Left lung (tissue), 10 donors: ENCODE measurements around the gene POMGNT2. TPM values are rescaled to one million over a fixed set of nuclear protein-coding genes. Genes with fewer than 3 reads are reported as not detected.

Source experiments
- ATAC-seq: fragments of 200-7000 bp; cut with Tn5 transposase; one replicate; pipeline ENCODE4 v1.9.1; 2020; ENCODE audit warnings: moderate library complexity
- DNase-seq, 4 donors: peaks; one replicate each; pipeline ENCODE4 v3.0.0-alpha.2; 2013 to 2020
- H3K27ac ChIP-seq, 2 donors: fragments of 200-600 bp; sonication (generic) in 1 of 2; one replicate each; pipeline versions ENCODE4 v1.5.0 to v1.8.0; 2020 to 2021
- H3K27me3 ChIP-seq, 2 donors: fragments of 200-600 bp; sonication (generic) in 1 of 2; one replicate each; pipeline versions ENCODE4 v1.5.0 to v1.8.0; 2020 to 2021
- H3K36me3 ChIP-seq, 2 donors: fragments of 200-600 bp; sonication (generic) in 1 of 2; one replicate each; pipeline versions ENCODE4 v1.5.0 to v1.8.0; 2020 to 2021
- H3K4me1 ChIP-seq, 2 donors: fragments of 200-600 bp; one replicate each; pipeline ENCODE4 v1.8.0; 2021
- H3K4me3 ChIP-seq, 2 donors: fragments of 200-600 bp; sonication (generic) in 1 of 2; one replicate each; pipeline versions ENCODE4 v1.5.0 to v1.8.0; 2020 to 2021; ENCODE audit warnings: mild to moderate bottlenecking in 1 of 2
- H3K9me3 ChIP-seq, 2 donors: fragments of 200-600 bp; sonication (generic) in 1 of 2; one replicate each; pipeline versions ENCODE4 v1.5.0 to v1.8.0; 2020 to 2021
- intact Hi-C, 2 donors: fragments of 100-400 bp; cut with DNase I; formaldehyde crosslinking; loops; one replicate each; pipeline versions ENCODE4 v1.11.2 to v1.14.2; 2022
- polyA plus RNA-seq, 6 donors: library from polyadenylated mRNA; unstranded; fragments of 120-200 nt; gene quantifications; one replicate each; pipeline ENCODE4 v1.2.1, GENCODE V29; 2013; ENCODE audit not compliant: insufficient read length in 6 of 6
- total RNA-seq, 2 donors: library from RNA; stranded (reverse); fragmentation: NEBNext Ultra II Directional; extraction: Animal tissue kit (Norgen Biotek cat#: 25700); gene quantifications; one replicate each; pipeline ENCODE4 v1.2.1, GENCODE V29; 2021
- TF ChIP-seq, protein P1 (sequence below), 2 donors: fragments of 200-600 bp; sonication (generic) in 1 of 2; IDR thresholded peaks; one replicate each; pipeline versions ENCODE4 v1.5.0 to v1.8.0; 2021; ENCODE audit warnings: antibody characterized with exemption in 2 of 2
- donor health status: DM: no; HTN: yes; CAD: no.
- donor health status: DM: no; HTN: no; CAD: no.

The POMGNT2 gene
- total and polyA plus RNA-seq, 8 donors, result 14.6 to 18.6 (median 16.1) TPM

- intact Hi-C loops, result no loop called here
- TF ChIP-seq, protein P1, sequence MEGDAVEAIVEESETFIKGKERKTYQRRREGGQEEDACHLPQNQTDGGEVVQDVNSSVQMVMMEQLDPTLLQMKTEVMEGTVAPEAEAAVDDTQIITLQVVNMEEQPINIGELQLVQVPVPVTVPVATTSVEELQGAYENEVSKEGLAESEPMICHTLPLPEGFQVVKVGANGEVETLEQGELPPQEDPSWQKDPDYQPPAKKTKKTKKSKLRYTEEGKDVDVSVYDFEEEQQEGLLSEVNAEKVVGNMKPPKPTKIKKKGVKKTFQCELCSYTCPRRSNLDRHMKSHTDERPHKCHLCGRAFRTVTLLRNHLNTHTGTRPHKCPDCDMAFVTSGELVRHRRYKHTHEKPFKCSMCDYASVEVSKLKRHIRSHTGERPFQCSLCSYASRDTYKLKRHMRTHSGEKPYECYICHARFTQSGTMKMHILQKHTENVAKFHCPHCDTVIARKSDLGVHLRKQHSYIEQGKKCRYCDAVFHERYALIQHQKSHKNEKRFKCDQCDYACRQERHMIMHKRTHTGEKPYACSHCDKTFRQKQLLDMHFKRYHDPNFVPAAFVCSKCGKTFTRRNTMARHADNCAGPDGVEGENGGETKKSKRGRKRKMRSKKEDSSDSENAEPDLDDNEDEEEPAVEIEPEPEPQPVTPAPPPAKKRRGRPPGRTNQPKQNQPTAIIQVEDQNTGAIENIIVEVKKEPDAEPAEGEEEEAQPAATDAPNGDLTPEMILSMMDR (IDR thresholded peaks at IDR 0.05), result no peak
- ATAC-seq (no peak), DNase-seq (no peak)
- H3K4me3 ChIP-seq, result no peak overlapping the region
- no peaks in the 10 kb centered on the region for H3K36me3 ChIP-seq
- no peaks in the 10 kb centered on the region for H3K4me1 ChIP-seq
- H3K9me3 ChIP-seq, result no peaks in the 10 kb centered on the region
- no peak overlapping the region for H3K27ac ChIP-seq
- H3K27me3 ChIP-seq, result no peaks in the 10 kb centered on the region
Observed at GRCh38 chr3:43032646-43033628, 72.9 kb downstream of the POMGNT2 start.

DNA sequence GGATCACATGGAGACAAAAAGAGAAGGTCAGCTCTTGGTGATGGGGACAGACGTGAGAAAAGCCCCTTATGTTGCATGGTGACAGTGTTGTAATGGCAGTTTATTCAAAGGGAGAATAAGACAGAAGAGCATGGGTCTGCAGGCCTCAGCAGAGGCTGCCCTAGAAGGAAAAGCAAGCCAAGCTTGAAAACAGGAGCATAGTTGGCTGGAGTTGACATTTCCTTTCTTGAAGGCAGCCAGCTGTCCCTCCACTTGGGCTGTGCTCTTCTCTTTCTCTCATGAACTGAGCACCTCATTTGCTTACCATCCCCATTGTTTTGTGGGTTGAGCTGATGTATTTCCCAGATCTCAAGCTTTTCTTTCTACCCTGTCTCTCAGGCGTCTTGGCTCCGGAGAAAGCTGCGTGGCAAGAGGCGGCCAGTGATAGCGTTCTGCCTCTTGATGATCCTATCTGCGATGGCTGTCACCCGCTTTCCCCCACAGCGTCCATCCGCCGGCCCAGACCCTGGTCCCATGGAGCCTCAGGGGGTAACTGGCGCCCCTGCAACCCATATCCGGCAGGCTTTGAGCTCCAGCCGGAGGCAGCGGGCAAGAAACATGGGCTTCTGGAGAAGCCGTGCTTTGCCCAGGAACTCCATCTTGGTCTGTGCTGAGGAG, 73.9 kb downstream of the POMGNT2 start:
- no peaks in the 10 kb centered on the region for H3K36me3 ChIP-seq
- no peak overlapping the region for H3K4me3 ChIP-seq
- H3K4me1 ChIP-seq, result no peaks in the 10 kb centered on the region
- H3K9me3 ChIP-seq, result no peaks in the 10 kb centered on the region
- intact Hi-C loops, result no loop called here
- no peak overlapping the region for H3K27ac ChIP-seq
- no peak for ATAC-seq
- no peaks in the 10 kb centered on the region for H3K27me3 ChIP-seq
- TF ChIP-seq, protein P1 (IDR thresholded peaks at IDR 0.05), result no peak
- DNase-seq, result peak in 2 of 4 donors; percentile 23 to 44

- H3K27ac ChIP-seq, result no peak overlapping the region
- intact Hi-C loops, result no loop called here
- H3K9me3 ChIP-seq, result no peaks in the 10 kb centered on the region
- H3K36me3 ChIP-seq, result no peaks in the 10 kb centered on the region
- DNase-seq, result no peak
- TF ChIP-seq, protein P1 (IDR thresholded peaks at IDR 0.05), result no peak
- ATAC-seq, result peak; percentile 30
- H3K27me3 ChIP-seq, result no peaks in the 10 kb centered on the region
- H3K4me3 ChIP-seq, result no peak overlapping the region
- no peaks in the 10 kb centered on the region for H3K4me1 ChIP-seq
Observed at GRCh38 chr3:43031485-43031884, 74.4 kb downstream of the POMGNT2 start.

DNA sequence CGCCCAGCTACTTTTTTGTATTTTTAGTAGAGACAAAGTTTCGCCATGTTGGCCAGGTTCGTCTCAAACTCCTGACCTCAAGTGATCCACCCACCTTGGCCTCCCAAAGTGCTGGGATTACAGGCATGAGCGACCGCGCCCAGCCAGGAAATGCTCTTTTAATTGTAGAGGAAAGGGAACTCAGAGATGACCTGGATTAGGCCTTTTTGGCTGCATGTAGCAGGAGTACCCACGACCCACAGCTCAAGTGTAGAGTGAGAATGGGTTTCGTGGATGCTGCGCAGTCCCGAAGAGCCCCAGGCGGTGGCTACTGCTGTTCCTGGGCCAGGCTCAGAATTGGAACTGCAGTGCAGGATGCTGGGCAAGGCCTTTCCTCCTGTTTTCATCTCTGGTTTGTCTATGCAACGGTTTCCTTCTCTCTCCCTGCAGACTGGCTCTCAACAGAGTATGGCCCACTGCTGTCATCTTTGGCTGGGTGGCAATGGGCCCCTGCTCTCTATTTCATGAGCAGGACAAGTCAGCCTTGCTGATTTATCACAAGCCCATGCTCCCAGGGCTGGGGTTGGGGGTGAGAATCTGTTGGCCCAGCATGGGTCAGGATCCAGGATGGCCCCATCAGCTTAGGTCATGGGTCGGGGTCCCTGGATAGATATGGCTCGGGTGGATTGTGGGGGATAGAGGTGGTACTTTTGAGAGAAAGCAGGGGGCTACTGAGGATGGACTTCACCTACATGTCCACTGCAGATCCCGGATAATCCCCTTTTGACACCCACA, 75.5 kb downstream of the POMGNT2 start:
- Histone ChIP-seq H3K9me3 (no peaks in the 10 kb centered on the region), H3K27ac (no peak overlapping the region), H3K36me3 (no peaks in the 10 kb centered on the region), H3K27me3 (no peaks in the 10 kb centered on the region), H3K4me1 (no peaks in the 10 kb centered on the region), H3K4me3 (no peak overlapping the region)
- no peak for ATAC-seq
- TF ChIP-seq, protein P1 (IDR thresholded peaks at IDR 0.05), result no peak
- intact Hi-C loops, result no loop called here
- no peak for DNase-seq

Other genes with a start within 250 kb of the POMGNT2 start
- not detected for gene CYP8B1, start 230.2 kb downstream of the POMGNT2 start, total RNA-seq
- under 1 TPM; 0.14 to 0.46 (median 0.24) TPM for gene CYP8B1, start 230.2 kb downstream of the POMGNT2 start, polyA plus RNA-seq
- 1 to 10 TPM; 6.7 to 7.1 TPM for gene ZNF662, start 199.9 kb downstream of the POMGNT2 start, total RNA-seq
- 10 to 100 TPM; 47.0 to 58.6 (median 50.0) TPM for gene ZNF662, start 199.9 kb downstream of the POMGNT2 start, polyA plus RNA-seq
- 10 to 100 TPM; 11.3 to 12.3 TPM for gene GASK1A, start 126.8 kb downstream of the POMGNT2 start, total RNA-seq
- gene GASK1A, start 126.8 kb downstream of the POMGNT2 start, polyA plus RNA-seq, result 1 to 10 TPM; 3.1 to 5.1 (median 3.5) TPM
- gene SNRK, start 180.5 kb upstream of the POMGNT2 start, total RNA-seq, result 10 to 100 TPM; 29.5 to 45.9 TPM
- 10 to 100 TPM; 62.8 to 72.3 (median 65.0) TPM for gene SNRK, start 180.5 kb upstream of the POMGNT2 start, polyA plus RNA-seq